ENCODE measurements around the gene STX8. TPM values are rescaled to one million over a fixed set of nuclear protein-coding genes. Genes with fewer than 3 reads are reported as not detected.

Gene STX8
- total RNA-seq, 4 donors from 2014 or later, result 38.8 to 102 (median 68.5) TPM

GRCh38 chr17:9244066-9245052, 331.3 kb downstream of the STX8 start:
- Histone ChIP-seq H3K36me3 (no peaks in the 10 kb centered on the region), H3K9me3 (no peaks in the 10 kb centered on the region), H3K27ac (peak overlapping the region; percentile 38 to 95 (median 79)), H3K27me3 (no peaks in the 10 kb centered on the region), H3K4me3 (no peak overlapping the region), H3K4me1 (peaks cover 4 to 38% (median 12%) of the 10 kb centered on the region in 4 donors)
- DNase-seq, result peak in 1 of 3 donors; percentile 65
- TF ChIP-seq POLR2A (IDR thresholded peaks at IDR 0.05), result no peak
- TF ChIP-seq CTCF (IDR thresholded peaks at IDR 0.05), result no peak

GRCh38 chr17:9242983-9243382, 332.6 kb downstream of the STX8 start:
- H3K4me1 ChIP-seq, result peaks cover 4 to 48% (median 19%) of the 10 kb centered on the region in 4 donors
- H3K27ac ChIP-seq, result peak overlapping the region; percentile 64 to 95 (median 87)

GRCh38 chr17:9242497-9242881, 333.1 kb downstream of the STX8 start:
- Histone ChIP-seq H3K36me3 (no peaks in the 10 kb centered on the region), H3K4me1 (peaks cover 4 to 51% (median 19%) of the 10 kb centered on the region in 4 donors), H3K27me3 (no peaks in the 10 kb centered on the region), H3K27ac (peak overlapping the region; percentile 80 to 95 (median 88)), H3K4me3 (no peak overlapping the region), H3K9me3 (no peaks in the 10 kb centered on the region)
- TF ChIP-seq POLR2A (IDR thresholded peaks at IDR 0.05) (no peak), CTCF (IDR thresholded peaks at IDR 0.05) (no peak)
- DNase-seq, result no peak

More at GRCh38 chr17:9242983-9243382, 332.6 kb downstream of the STX8 start:
- no peak overlapping the region for H3K4me3 ChIP-seq
- TF ChIP-seq CTCF (IDR thresholded peaks at IDR 0.05) (no peak), POLR2A (IDR thresholded peaks at IDR 0.05) (no peak)
- no peaks in the 10 kb centered on the region for H3K27me3 ChIP-seq
- no peaks in the 10 kb centered on the region for H3K9me3 ChIP-seq
- DNase-seq, result no peak
- no peaks in the 10 kb centered on the region for H3K36me3 ChIP-seq

- no peak for DNase-seq
- no peaks in the 10 kb centered on the region for H3K27me3 ChIP-seq
- H3K27ac ChIP-seq, result peak overlapping the region; percentile 80 to 95 (median 88)
- peaks cover 4 to 51% (median 19%) of the 10 kb centered on the region in 4 donors for H3K4me1 ChIP-seq
- TF ChIP-seq POLR2A (IDR thresholded peaks at IDR 0.05) (no peak), CTCF (IDR thresholded peaks at IDR 0.05) (no peak)
- no peaks in the 10 kb centered on the region for H3K9me3 ChIP-seq
- no peaks in the 10 kb centered on the region for H3K36me3 ChIP-seq
- no peak overlapping the region for H3K4me3 ChIP-seq
Observed at GRCh38 chr17:9241774-9242496, 333.7 kb downstream of the STX8 start.

GRCh38 chr17:9241371-9241712, 334.3 kb downstream of the STX8 start:
- TF ChIP-seq POLR2A (IDR thresholded peaks at IDR 0.05) (no peak), CTCF (IDR thresholded peaks at IDR 0.05) (no peak)
- Histone ChIP-seq H3K27me3 (no peaks in the 10 kb centered on the region), H3K4me3 (no peak overlapping the region), H3K36me3 (no peaks in the 10 kb centered on the region), H3K4me1 (peaks cover 4 to 51% (median 19%) of the 10 kb centered on the region in 4 donors), H3K27ac (peak overlapping the region; percentile 80 to 95 (median 88)), H3K9me3 (no peaks in the 10 kb centered on the region)
- DNase-seq, result no peak

Measured in Peyer's patch (tissue), 4 donors.